Cardiac fibroblast (primary cell): ENCODE data around the gene TRIOBP.
A peak's percentile ranks its signal among the peaks of the same experiment; 100 is the strongest.

Experiments used
- DNase-seq, 2 donors: peaks; one replicate each; pipeline versions ENCODE4 v3.0.0 to v3.0.0-alpha.2; 2010; ENCODE audit warnings: low read depth in 2 of 2
- H3K4me3 ChIP-seq, 2 donors: replicated peaks in 1 of 2; 1 replicate in 1 of 2; 2 replicates in 1 of 2; pipeline ENCODE4 v1.5.1; 2011; ENCODE audit warnings: low read depth in 2 of 2, low read length in 2 of 2, mild to moderate bottlenecking in 2 of 2, moderate library complexity in 1 of 2
- CTCF ChIP-seq: IDR thresholded peaks from one replicate; pipeline ENCODE4 v1.5.1; 2011; ENCODE audit warnings: low read depth, mild to moderate bottlenecking, low read length, inconsistent platforms

Gene TRIOBP

GRCh38 chr22:37763652-37764051 lies 66.8 kb downstream of the TRIOBP start:
- TF ChIP-seq CTCF, result no peak
- no peak overlapping the region for H3K4me3 ChIP-seq
- no peak for DNase-seq

- H3K4me3 ChIP-seq, result no peak overlapping the region
- no peak for TF ChIP-seq CTCF
- no peak for DNase-seq
Measured at GRCh38 chr22:37764622-37765021, 67.8 kb downstream of the TRIOBP start.

- H3K4me3 ChIP-seq, result no peak overlapping the region
- DNase-seq, result no peak
- TF ChIP-seq CTCF, result no peak
Measured at GRCh38 chr22:37765498-37765897, 68.7 kb downstream of the TRIOBP start.

- no peak overlapping the region for H3K4me3 ChIP-seq
- TF ChIP-seq CTCF, result no peak
- DNase-seq, result no peak
Measured at GRCh38 chr22:37765953-37766576, 69.2 kb downstream of the TRIOBP start.

- no peak for DNase-seq
- TF ChIP-seq CTCF, result peak; percentile 42
- H3K4me3 ChIP-seq, result no peak overlapping the region
Measured at GRCh38 chr22:37768273-37768672, 71.4 kb downstream of the TRIOBP start.

GRCh38 chr22:37769056-37769455 lies 72.2 kb downstream of the TRIOBP start:
- H3K4me3 ChIP-seq, result no peak overlapping the region
- no peak for TF ChIP-seq CTCF
- no peak for DNase-seq

- no peak for TF ChIP-seq CTCF
- no peak for DNase-seq
- no peak overlapping the region for H3K4me3 ChIP-seq
Measured at GRCh38 chr22:37771081-37771480, 74.2 kb downstream of the TRIOBP start.
